Activated CD8-positive, alpha-beta memory T cell treated with anti-CD3 and anti-CD28 coated beads, Interleukin-2, amount 10 ng/mL, durations not matched to agents 7 days and 5 days (primary cell): ENCODE data around the gene DNAJB13. TPM values are rescaled to one million over a fixed set of nuclear protein-coding genes. Genes with fewer than 3 reads are reported as not detected.
A peak's percentile ranks its signal among the peaks of the same experiment; 100 is the strongest.
"Not testable (repeated sequence)": the region's sequence is repeated elsewhere in the genome, so short reads cannot be mapped to it uniquely, and the experiment has no call there.

Source experiments
- ATAC-seq: fragments of 150-1000 bp; cut with Tn5 transposase; one replicate; pipeline ENCODE4 v1.10.0; 2021; ENCODE audit warnings: moderate library complexity
- CTCF ChIA-PET: fragments of 350-600 bp; sonication (Branson Sonifier 250); formaldehyde crosslinking; loops from one replicate; lab custom pipeline; 2021; ENCODE audit warnings: antibody characterized with exemption; lab: Charles Lee
- DNase-seq: peaks from one replicate; pipeline ENCODE4 v3.0.0-alpha.2; 2020
- H3K27ac Mint-ChIP-seq: one replicate; pipeline ENCODE4 v1.8.0; 2021; ENCODE audit warnings: mild to moderate bottlenecking, mixed read lengths
- H3K27me3 Mint-ChIP-seq: one replicate; pipeline ENCODE4 v1.8.0; 2021; ENCODE audit warnings: mixed read lengths
- H3K36me3 Mint-ChIP-seq: one replicate; pipeline ENCODE4 v1.8.0; 2021; ENCODE audit warnings: mild to moderate bottlenecking, mixed read lengths
- H3K4me1 Mint-ChIP-seq: one replicate; pipeline ENCODE4 v1.8.0; 2021; ENCODE audit warnings: mixed read lengths
- H3K4me3 Mint-ChIP-seq: one replicate; pipeline ENCODE4 v1.8.0; 2021; ENCODE audit warnings: mild to moderate bottlenecking, moderate library complexity, mixed read lengths
- H3K9me3 Mint-ChIP-seq: one replicate; pipeline ENCODE4 v1.8.0; 2022; ENCODE audit warnings: low read depth, mixed read lengths
- total RNA-seq, 2 experiments: library from RNA; stranded (reverse); gene quantifications; one replicate each; pipeline ENCODE4 v1.2.3, GENCODE V29; 2021

The DNAJB13 gene
- total RNA-seq, 2 experiments from 2014 or later = 0.26 to 0.29 TPM

- H3K4me3 Mint-ChIP-seq, ATAC-seq, H3K9me3 Mint-ChIP-seq, DNase-seq, H3K27ac Mint-ChIP-seq, H3K27me3 Mint-ChIP-seq: not testable (repeated sequence)
- peaks cover 23% of the 10 kb centered on the region for H3K4me1 Mint-ChIP-seq
- H3K36me3 Mint-ChIP-seq = peaks cover 19% of the 10 kb centered on the region
- CTCF ChIA-PET = interaction anchor here (0.9 kb wide), 1 partner anchor 59 kb away, joined by 3 read pairs; no protein-coding TSS in a partner anchor
These were observed 34.8 kb downstream of the DNAJB13 start for GRCh38 chr11:73985661-73986060.

GRCh38 chr11:73988227-73988626 lies 37.4 kb downstream of the DNAJB13 start:
- Mint-ChIP-seq H3K4me1 (peaks cover 23% of the 10 kb centered on the region), H3K9me3 (no peaks in the 10 kb centered on the region), H3K4me3 (no peak overlapping the region), H3K27ac (no peak overlapping the region), H3K27me3 (no peaks in the 10 kb centered on the region), H3K36me3 (peaks cover 2% of the 10 kb centered on the region)
- DNase-seq = no peak
- no peak for ATAC-seq
- CTCF ChIA-PET = interaction anchor here (1.2 kb wide), 1 partner anchor 8 kb away, joined by 5 read pairs; no protein-coding TSS in a partner anchor

- Mint-ChIP-seq H3K4me1 (peaks cover 14% of the 10 kb centered on the region), H3K27ac (no peak overlapping the region), H3K9me3 (no peaks in the 10 kb centered on the region), H3K4me3 (no peak overlapping the region), H3K27me3 (no peaks in the 10 kb centered on the region), H3K36me3 (peaks cover 2% of the 10 kb centered on the region)
- DNase-seq (no peak), ATAC-seq (no peak)
- CTCF ChIA-PET = interaction anchor here (1.2 kb wide), 1 partner anchor 9 kb away, joined by 5 read pairs; no protein-coding TSS in a partner anchor
These were observed 38.3 kb downstream of the DNAJB13 start for GRCh38 chr11:73989156-73989555.

- Mint-ChIP-seq H3K4me3 (no peak overlapping the region), H3K36me3 (peaks cover 2% of the 10 kb centered on the region), H3K27ac (no peak overlapping the region), H3K4me1 (peaks cover 19% of the 10 kb centered on the region), H3K27me3 (no peaks in the 10 kb centered on the region), H3K9me3 (no peaks in the 10 kb centered on the region)
- no peak for DNase-seq
- CTCF ChIA-PET = interaction anchor here (1.5 kb wide), 1 partner anchor 30 kb away, joined by 3 read pairs; no protein-coding TSS in a partner anchor
- no peak for ATAC-seq
These were observed 39.9 kb downstream of the DNAJB13 start for GRCh38 chr11:73990730-73991129.

GRCh38 chr11:73991471-73992006 lies 40.7 kb downstream of the DNAJB13 start:
- H3K4me3 Mint-ChIP-seq = no peak overlapping the region

GRCh38 chr11:73995247-73995646 lies 44.4 kb downstream of the DNAJB13 start:
- Mint-ChIP-seq H3K27ac (peak overlapping the region; percentile 89), H3K4me3 (peak overlapping the region; percentile 38), H3K9me3 (no peaks in the 10 kb centered on the region), H3K27me3 (no peaks in the 10 kb centered on the region), H3K36me3 (peaks cover 7% of the 10 kb centered on the region), H3K4me1 (peaks cover 46% of the 10 kb centered on the region)
- DNase-seq = no peak
- ATAC-seq = peak; percentile 81
- CTCF ChIA-PET = interaction anchor here (0.8 to 3.2 kb wide), 7 partner anchors 10 to 175 kb away, joined by 3 to 13 read pairs (median 4); no protein-coding TSS in a partner anchor

More at GRCh38 chr11:73991471-73992006, 40.7 kb downstream of the DNAJB13 start:
- Mint-ChIP-seq H3K9me3 (no peaks in the 10 kb centered on the region), H3K36me3 (peaks cover 2% of the 10 kb centered on the region), H3K27ac (no peak overlapping the region), H3K27me3 (no peaks in the 10 kb centered on the region), H3K4me1 (peaks cover 25% of the 10 kb centered on the region)
- no peak for ATAC-seq
- no peak for DNase-seq
- CTCF ChIA-PET = interaction anchor here (1.0 to 1.5 kb wide), 3 partner anchors 9 to 29 kb away, joined by 3 to 4 read pairs (median 3); partner anchors contain the start of gene UCP2

- Mint-ChIP-seq H3K9me3 (no peaks in the 10 kb centered on the region), H3K36me3 (peaks cover 7% of the 10 kb centered on the region), H3K4me3 (peak overlapping the region; percentile 38), H3K27me3 (no peaks in the 10 kb centered on the region), H3K27ac (peak overlapping the region; percentile 89), H3K4me1 (peaks cover 49% of the 10 kb centered on the region)
- CTCF ChIA-PET = interaction anchor here (1.2 to 3.2 kb wide), 5 partner anchors 9 to 29 kb away, joined by 3 to 13 read pairs (median 10); no protein-coding TSS in a partner anchor
- ATAC-seq (peak; percentile 80), DNase-seq (peak; percentile 75)
These were observed 44.9 kb downstream of the DNAJB13 start for GRCh38 chr11:73995731-73996130.

- Mint-ChIP-seq H3K9me3 (no peaks in the 10 kb centered on the region), H3K36me3 (peaks cover 9% of the 10 kb centered on the region), H3K27me3 (no peaks in the 10 kb centered on the region), H3K27ac (peak overlapping the region; percentile 89), H3K4me1 (peaks cover 49% of the 10 kb centered on the region), H3K4me3 (peak overlapping the region; percentile 38)
- DNase-seq (no peak), ATAC-seq (peak; percentile 12)
- CTCF ChIA-PET = interaction anchor here (1.2 to 3.2 kb wide), 5 partner anchors 9 to 23 kb away, joined by 3 to 13 read pairs (median 10); no protein-coding TSS in a partner anchor
These were observed 45.4 kb downstream of the DNAJB13 start for GRCh38 chr11:73996161-73996747.

GRCh38 chr11:73997120-73997770 lies 46.4 kb downstream of the DNAJB13 start:
- H3K27me3 Mint-ChIP-seq = no peaks in the 10 kb centered on the region
- H3K4me1 Mint-ChIP-seq = peaks cover 49% of the 10 kb centered on the region
- no peaks in the 10 kb centered on the region for H3K9me3 Mint-ChIP-seq
- H3K27ac Mint-ChIP-seq = peak overlapping the region; percentile 34
- ATAC-seq = no peak
- DNase-seq = no peak
- H3K36me3 Mint-ChIP-seq = peaks cover 14% of the 10 kb centered on the region
- no peak overlapping the region for H3K4me3 Mint-ChIP-seq
- CTCF ChIA-PET = interaction anchor here (1.2 kb wide), 2 partner anchors 17 to 21 kb away, joined by 3 read pairs; no protein-coding TSS in a partner anchor

GRCh38 chr11:73998846-73999575 lies 48.2 kb downstream of the DNAJB13 start:
- Mint-ChIP-seq H3K36me3 (peaks cover 24% of the 10 kb centered on the region), H3K9me3 (no peaks in the 10 kb centered on the region), H3K4me1 (peaks cover 47% of the 10 kb centered on the region), H3K27me3 (no peaks in the 10 kb centered on the region), H3K4me3 (no peak overlapping the region), H3K27ac (no peak overlapping the region)
- DNase-seq = no peak
- ATAC-seq = no peak
- CTCF ChIA-PET = interaction anchor here (0.8 kb wide), 1 partner anchor 12 kb away, joined by 3 read pairs; no protein-coding TSS in a partner anchor

GRCh38 chr11:73999581-74000306 lies 48.9 kb downstream of the DNAJB13 start:
- no peak for DNase-seq
- Mint-ChIP-seq H3K27me3 (no peaks in the 10 kb centered on the region), H3K27ac (peak overlapping the region; percentile 5), H3K4me1 (peaks cover 49% of the 10 kb centered on the region), H3K4me3 (no peak overlapping the region), H3K36me3 (peaks cover 24% of the 10 kb centered on the region), H3K9me3 (no peaks in the 10 kb centered on the region)
- no peak for ATAC-seq
- CTCF ChIA-PET = interaction anchor here (0.8 kb wide), 1 partner anchor 11 kb away, joined by 3 read pairs; no protein-coding TSS in a partner anchor
